Measurements from ENCODE around the gene STXBP3. TPM values are rescaled to one million over a fixed set of nuclear protein-coding genes. Genes with fewer than 3 reads are reported as not detected.

The STXBP3 gene
- total RNA-seq, 1 donor from 2014 or later = 19.5 TPM

DNA sequence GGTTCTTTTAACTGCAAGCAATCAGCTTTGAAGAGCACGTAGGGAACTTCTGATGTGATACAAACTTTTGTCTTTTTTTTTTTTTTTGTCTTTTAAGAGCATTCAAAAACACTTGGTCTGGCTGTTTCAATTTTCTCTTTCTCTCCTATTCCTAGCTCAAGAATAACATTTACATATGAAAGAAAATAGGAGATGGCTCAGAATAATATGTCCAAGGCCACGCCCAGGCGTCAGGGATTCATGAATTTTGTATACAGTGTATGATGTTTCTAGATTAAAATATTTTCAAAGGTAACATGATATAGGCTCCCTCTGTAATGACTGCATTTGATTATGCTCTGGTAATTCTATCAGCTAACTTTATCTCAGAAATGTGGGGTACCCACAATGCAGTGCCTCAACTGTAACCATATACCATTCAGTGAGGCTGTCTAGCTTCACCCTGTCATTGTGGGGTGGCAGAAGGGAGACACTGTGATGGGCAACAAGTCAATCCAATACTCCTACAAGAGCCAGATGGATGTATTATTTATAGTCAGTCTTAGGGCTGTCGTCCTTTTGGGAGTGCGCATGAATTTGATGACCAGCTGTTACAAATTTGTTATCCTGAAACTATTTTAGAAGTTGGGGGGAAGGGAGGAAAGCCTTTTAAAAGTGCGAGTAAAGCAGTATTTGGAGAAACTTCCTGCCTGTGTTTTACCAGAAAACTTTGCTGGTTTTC, 111.9 kb downstream of the STXBP3 start:
- DNase-seq = no peak
- Mint-ChIP-seq H3K4me3 (ENCODE audit: unreplicated experiment) (no peak overlapping the region), H3K9me3 (ENCODE audit: unreplicated experiment) (no peaks in the 10 kb centered on the region), H3K4me1 (ENCODE audit: low read depth, unreplicated experiment) (peaks cover 4% of the 10 kb centered on the region), H3K36me3 (ENCODE audit: unreplicated experiment) (no peaks in the 10 kb centered on the region), H3K27ac (ENCODE audit: unreplicated experiment) (no peak overlapping the region), H3K27me3 (ENCODE audit: unreplicated experiment) (peaks cover 2% of the 10 kb centered on the region)
- TF ChIP-seq, protein P1, sequence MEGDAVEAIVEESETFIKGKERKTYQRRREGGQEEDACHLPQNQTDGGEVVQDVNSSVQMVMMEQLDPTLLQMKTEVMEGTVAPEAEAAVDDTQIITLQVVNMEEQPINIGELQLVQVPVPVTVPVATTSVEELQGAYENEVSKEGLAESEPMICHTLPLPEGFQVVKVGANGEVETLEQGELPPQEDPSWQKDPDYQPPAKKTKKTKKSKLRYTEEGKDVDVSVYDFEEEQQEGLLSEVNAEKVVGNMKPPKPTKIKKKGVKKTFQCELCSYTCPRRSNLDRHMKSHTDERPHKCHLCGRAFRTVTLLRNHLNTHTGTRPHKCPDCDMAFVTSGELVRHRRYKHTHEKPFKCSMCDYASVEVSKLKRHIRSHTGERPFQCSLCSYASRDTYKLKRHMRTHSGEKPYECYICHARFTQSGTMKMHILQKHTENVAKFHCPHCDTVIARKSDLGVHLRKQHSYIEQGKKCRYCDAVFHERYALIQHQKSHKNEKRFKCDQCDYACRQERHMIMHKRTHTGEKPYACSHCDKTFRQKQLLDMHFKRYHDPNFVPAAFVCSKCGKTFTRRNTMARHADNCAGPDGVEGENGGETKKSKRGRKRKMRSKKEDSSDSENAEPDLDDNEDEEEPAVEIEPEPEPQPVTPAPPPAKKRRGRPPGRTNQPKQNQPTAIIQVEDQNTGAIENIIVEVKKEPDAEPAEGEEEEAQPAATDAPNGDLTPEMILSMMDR (IDR thresholded peaks at IDR 0.05; ENCODE audit: partially characterized antibody, unreplicated experiment) = no peak

Other genes starting within 250 kb of the STXBP3 start
- gene EEIG2, start 186.6 kb upstream of the STXBP3 start, total RNA-seq (ENCODE audit: unreplicated experiment) = 93.1 TPM
- gene HENMT1, start 85.6 kb upstream of the STXBP3 start, total RNA-seq (ENCODE audit: unreplicated experiment) = 15.9 TPM
- gene PRPF38B, start 54.4 kb upstream of the STXBP3 start, total RNA-seq (ENCODE audit: unreplicated experiment) = 52.2 TPM
- gene FNDC7, start 33.8 kb upstream of the STXBP3 start, total RNA-seq (ENCODE audit: unreplicated experiment) = not detected
- not detected for gene AKNAD1, start 110.4 kb downstream of the STXBP3 start, total RNA-seq (ENCODE audit: unreplicated experiment)
- 14.4 TPM for gene GPSM2, start 130.3 kb downstream of the STXBP3 start, total RNA-seq (ENCODE audit: unreplicated experiment)
- gene CLCC1, start 216.8 kb downstream of the STXBP3 start, total RNA-seq (ENCODE audit: unreplicated experiment) = 26.4 TPM

All from glutamatergic neuron (in vitro differentiated cells).